Ammon's horn (tissue), 1 donor: ENCODE results near the gene BRD9.
"Not testable (repeated sequence)": the region's sequence is repeated elsewhere in the genome, so short reads cannot be mapped to it uniquely, and the experiment has no call there.

Source experiments
- DNase-seq: peaks from one replicate; pipeline ENCODE4 v3.0.0-alpha.2; 2016; ENCODE audit warnings: low spot score

Gene BRD9

DNA sequence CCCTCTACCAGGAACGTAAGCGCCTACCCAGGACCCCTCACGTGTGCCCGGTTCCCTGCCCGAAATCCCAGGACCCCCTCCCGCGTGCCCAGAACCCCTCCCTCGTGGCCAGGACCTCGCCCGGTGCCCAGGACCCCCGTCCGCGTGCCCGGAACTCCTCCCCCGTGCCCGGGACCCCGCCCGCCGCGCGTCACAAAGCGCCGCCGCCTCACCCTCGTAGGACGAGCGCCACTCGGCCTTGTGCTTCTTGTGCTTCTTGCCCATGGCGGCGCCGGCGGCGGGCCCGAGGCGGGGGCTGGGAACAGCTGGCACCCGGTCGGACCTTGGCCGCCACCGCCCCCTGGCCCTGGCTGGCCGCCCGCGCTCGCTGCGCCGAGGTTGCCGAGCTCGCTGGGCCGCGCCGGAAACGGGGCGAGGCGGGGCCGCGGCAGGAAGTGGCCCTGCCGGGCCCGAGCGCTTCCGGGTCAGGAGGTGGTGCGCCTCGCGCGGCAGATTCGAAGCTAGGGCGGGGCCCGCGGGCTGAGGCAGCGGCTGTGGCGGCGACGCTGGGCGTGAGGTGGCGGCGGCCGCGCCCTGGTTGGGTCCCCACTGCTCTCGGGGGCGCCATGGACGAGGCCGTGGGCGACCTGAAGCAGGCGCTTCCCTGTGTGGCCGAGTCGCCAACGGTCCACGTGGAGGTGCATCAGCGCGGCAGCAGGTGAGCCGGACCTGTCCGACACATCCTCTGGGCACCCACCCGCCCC lies at the start of gene BRD9, which contains the start of gene TRIP13:
Gene BRD9 (minus strand): TSS at position 408 of the 743 bp plus-strand sequence. CDS start 144 bp downstream, at position 264.
Gene TRIP13 (plus strand): TSS at position 491 of the 743 bp plus-strand sequence. CDS start 115 bp downstream, at position 606.
- DNase-seq = peak; percentile 76

- DNase-seq = not testable (repeated sequence)
Measured at GRCh38 chr5:940741-941140, 48.1 kb upstream of the BRD9 start.

- DNase-seq = no peak
Measured at GRCh38 chr5:939368-939767, 46.8 kb upstream of the BRD9 start.

GRCh38 chr5:937151-937924 lies 44.7 kb upstream of the BRD9 start:
- no peak for DNase-seq

- no peak for DNase-seq
Measured at GRCh38 chr5:936149-937144, 43.8 kb upstream of the BRD9 start.

DNA sequence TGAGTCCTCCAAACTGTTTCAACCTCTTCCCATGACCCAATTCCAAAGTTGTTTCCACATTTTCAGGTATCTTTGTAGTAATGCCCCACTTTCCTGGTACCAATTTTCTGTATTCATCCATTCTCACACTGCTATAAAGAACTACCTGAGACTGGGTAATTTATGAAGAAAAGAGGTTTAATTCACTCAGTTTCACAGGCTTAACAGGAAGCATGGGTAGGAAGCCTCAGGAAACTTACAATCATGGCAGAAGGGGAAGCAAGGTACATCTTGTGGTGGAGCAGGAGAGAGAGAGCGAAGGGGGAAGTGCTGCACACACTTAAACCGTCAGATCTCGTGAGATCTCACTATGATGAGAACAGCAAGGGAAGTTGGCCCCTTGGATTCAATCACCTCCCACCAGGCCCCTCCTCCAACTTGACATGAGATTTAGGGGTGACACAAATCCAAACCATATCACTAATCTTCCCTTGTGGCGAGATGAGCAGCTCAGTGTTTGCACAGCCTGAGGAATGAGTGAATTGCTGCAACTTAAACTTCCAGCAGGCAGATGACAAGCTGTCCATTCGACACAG lies 43.0 kb upstream of the BRD9 start:
- DNase-seq = no peak

DNA sequence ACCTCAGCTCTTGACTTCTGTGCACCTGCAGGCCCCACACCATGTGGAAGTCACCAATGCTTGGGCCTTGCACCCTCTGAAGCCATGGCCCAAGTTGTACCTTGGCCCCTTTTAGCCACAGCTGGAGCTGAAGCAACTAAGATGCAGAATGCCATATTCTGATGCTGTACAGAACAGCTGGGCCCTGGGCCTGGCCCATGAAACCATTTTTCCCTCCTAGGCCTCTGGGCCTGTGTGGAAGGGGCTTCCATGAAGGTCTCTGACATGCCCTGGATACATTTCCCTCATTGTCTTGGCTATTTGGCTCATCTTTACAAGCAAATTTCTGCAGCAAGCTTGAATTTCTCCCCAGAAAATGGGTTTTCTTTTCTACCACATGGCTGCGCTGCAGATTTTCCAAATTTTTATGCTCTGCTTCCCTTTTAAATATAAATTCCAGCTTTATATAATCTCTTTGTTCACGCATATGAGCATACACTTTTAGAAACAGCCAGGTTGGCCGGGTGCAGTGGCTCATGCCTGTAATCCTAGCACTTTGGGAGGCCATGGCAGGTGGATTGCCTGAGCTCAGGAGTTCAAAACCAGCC lies 41.9 kb upstream of the BRD9 start:
- DNase-seq = not testable (repeated sequence)

- not testable (repeated sequence) for DNase-seq
Measured at GRCh38 chr5:933951-934350, 41.4 kb upstream of the BRD9 start.

GRCh38 chr5:933251-933861 lies 40.8 kb upstream of the BRD9 start:
- no peak for DNase-seq

DNA sequence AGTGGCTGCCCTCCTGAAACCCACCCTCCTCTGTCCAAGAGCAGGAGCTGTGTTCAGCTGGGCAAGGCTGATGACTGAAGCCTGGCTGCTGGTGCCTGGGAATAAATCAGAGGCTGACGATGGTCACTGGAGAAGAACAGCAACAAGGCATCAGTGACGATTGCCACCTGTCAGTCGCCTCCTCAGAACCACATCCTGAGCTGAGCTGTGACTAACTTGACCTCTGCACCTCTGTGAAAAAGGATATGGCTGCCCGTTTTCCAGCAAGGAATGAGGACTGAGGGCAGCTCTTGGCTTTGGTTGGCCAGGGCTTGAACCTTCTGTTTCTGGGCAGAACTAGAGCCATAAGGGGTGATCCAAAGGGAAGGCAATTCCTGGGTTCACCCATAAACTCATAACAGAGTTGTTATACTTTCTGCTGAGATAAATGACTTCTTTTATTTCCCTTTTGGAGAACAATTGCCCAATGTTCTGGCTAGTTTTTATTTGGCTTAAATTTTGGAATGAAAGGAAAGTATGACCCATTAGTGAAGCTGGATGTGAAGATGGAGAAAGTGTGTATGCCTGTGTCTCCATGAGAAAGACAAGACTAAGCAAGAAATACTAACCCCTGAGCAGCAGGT lies 40.1 kb upstream of the BRD9 start:
- DNase-seq = no peak

- DNase-seq = no peak
Measured at GRCh38 chr5:932151-932627, 39.6 kb upstream of the BRD9 start.

- DNase-seq = no peak
Measured at GRCh38 chr5:931570-932145, 39.1 kb upstream of the BRD9 start.

- no peak for DNase-seq
Measured at GRCh38 chr5:930866-931265, 38.3 kb upstream of the BRD9 start.

GRCh38 chr5:929596-929995 lies 37.0 kb upstream of the BRD9 start:
- DNase-seq = no peak

DNA sequence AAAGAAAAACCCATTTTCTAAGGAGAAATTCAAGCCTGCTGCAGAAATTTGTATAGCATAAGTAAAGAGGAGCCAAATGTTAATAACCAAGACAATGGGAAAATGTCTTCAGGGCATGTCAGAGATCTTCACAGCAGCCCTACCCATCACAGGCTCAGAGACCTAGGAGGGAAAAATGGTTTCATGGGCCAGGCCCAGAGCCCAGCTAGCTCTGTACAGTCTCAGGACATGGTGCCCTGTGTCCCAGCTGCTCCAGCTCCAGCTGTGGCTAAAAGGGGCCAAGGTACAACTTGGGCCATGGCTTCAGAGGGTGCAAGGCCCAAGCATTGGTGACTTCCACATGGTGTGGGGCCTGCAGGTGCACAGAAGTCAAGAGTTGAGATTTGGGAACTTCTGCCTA lies 36.6 kb upstream of the BRD9 start:
- DNase-seq = not testable (repeated sequence)

GRCh38 chr5:927172-928015 lies 34.8 kb upstream of the BRD9 start:
- no peak for DNase-seq

GRCh38 chr5:926417-927171 lies 34.0 kb upstream of the BRD9 start:
- no peak for DNase-seq

DNA sequence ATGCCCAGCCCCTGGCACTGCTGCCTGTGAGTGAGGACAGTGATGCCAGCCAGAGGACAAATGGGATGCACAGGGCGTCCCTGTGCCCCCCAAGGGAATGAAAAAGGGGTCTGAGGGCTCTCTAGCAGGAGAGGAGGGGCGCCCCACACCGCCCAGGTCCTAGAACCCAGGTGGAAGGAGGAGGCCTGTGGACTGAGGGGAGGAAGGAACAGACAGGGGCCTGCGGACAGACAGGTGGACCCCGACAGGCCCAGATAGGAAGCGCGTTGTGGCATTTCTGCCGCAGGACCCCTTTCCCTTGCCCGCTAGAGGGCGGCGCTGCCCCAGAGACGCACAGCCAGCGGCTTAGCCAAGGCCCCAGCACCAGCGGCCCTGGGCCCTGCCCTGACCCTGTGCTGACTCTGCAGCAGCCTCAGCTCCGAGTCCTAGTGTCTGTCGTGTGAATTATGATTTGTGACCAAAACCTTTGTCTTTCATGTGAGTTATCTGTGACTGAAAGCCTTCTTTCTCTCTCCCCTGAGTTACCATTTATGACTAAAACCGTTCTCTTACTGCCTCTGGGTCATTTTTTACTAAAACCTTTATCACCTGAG lies 30.8 kb upstream of the BRD9 start:
- peak; percentile 80 for DNase-seq
